Astrocyte of the spinal cord (primary cell): ENCODE data around the gene CEP152.

ENCODE experiments used
- DNase-seq: peaks from one replicate; pipeline ENCODE4 v3.0.0; 2011; ENCODE audit warnings: low read depth, low spot score
- H3K4me3 ChIP-seq: 2 replicates; pipeline ENCODE4 v1.5.1; 2011; ENCODE audit warnings: low read depth, mild to moderate bottlenecking, low read length, moderate library complexity
- in situ Hi-C: cut with HindIII; loops from 2 replicates; pipeline ENCODE4 v1.10.0; 2017; ENCODE audit warnings: low sequenced_read_pairs
- TF ChIP-seq, protein P1 (sequence below): IDR thresholded peaks from 2 replicates; pipeline ENCODE4 v1.5.1; 2012; ENCODE audit warnings: low read depth, mild to moderate bottlenecking, low read length, inconsistent platforms

CEP152 gene

DNA sequence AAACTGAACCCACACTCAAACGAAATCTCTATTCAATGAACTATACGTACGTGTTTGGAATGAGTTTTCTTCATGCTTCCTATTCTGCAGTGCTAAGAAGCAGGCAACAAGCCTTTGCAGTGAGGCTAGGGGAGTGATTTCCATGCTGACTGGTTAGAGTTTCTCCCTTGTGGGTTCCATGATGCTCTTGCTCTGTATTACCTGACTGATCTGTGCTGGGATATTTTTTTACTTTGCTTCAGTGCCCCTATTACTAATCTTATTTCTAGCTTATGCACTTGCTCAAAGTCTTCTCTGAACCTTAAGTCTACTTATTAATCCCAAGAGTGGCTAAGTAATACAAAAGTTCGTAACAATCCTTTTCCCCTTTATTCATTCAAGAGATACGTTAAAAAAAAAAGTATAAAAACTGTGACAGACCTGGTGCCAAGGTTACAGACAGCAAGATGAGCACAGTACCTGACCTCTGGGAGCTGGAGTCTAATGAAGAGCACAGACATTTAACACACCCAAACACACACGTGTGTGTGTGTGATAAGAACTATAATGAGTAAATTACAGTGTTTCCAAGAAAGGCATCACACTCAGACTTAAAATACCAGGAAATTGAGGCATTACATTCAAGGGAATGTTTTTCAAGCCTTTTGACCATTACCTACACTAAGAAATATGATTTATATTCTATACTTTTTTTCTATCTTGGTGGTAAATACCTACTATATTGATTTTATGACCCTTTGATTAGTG is 114.9 kb downstream of the CEP152 start:
- no peak overlapping the region for H3K4me3 ChIP-seq
- in situ Hi-C loops, result no loop called here
- TF ChIP-seq, protein P1, sequence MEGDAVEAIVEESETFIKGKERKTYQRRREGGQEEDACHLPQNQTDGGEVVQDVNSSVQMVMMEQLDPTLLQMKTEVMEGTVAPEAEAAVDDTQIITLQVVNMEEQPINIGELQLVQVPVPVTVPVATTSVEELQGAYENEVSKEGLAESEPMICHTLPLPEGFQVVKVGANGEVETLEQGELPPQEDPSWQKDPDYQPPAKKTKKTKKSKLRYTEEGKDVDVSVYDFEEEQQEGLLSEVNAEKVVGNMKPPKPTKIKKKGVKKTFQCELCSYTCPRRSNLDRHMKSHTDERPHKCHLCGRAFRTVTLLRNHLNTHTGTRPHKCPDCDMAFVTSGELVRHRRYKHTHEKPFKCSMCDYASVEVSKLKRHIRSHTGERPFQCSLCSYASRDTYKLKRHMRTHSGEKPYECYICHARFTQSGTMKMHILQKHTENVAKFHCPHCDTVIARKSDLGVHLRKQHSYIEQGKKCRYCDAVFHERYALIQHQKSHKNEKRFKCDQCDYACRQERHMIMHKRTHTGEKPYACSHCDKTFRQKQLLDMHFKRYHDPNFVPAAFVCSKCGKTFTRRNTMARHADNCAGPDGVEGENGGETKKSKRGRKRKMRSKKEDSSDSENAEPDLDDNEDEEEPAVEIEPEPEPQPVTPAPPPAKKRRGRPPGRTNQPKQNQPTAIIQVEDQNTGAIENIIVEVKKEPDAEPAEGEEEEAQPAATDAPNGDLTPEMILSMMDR, result no peak
- DNase-seq, result peak; percentile 47

DNA sequence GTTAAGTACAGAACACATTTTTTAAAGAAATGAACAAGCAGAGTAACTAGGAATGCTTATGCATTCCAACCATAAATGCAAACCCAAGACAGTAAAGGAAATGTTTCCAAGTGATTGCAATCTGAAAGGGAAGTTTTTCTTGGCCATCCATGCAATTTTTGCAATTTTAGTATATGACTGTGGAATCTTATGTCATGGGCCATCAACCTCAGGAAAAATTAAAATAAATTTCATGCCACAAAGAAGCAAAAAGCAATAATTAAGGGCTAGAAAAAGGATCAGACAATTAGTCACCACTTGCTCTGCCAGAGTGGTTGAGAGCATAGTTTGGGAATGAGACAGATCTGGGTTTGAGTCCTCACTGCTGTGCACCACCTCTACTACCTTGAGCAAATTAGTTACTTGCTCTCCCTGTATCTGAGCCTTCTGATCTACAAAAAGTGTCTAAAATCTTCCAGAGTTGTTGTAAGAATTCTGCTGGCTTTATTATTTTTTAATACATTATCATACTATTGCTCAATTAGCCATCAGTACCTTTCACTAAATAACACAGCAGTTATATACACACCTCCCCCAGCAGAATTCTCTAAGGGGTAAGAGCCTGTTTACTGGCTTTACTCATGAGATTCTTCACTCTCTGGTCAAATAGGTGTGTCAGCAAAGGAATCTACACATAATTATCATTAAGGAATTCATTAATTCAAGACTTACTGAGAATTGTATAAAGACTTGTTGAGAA is 115.6 kb downstream of the CEP152 start:
- TF ChIP-seq, protein P1, result no peak
- H3K4me3 ChIP-seq, result no peak overlapping the region
- in situ Hi-C loops, result no loop called here
- DNase-seq, result peak; percentile 96

DNA sequence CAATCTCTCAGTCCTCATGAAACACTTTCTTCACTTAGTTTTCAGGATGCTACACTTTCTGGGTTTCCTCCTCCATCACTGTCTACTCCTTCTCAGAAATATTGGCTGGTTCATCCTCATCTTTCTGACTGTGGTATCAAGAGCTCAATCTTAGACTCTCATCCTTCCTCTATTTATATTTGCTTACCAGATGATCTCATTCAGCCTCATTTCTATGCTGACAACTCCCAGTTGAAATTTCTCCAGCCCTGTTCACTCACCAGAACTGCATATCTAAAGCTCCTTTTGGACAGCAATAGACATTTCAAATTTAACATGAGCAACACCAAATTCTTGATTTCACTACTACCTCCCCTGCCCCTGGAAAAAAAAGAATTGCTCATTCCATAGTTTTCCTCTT is 117.4 kb downstream of the CEP152 start:
- in situ Hi-C loops, result no loop called here
- DNase-seq, result peak; percentile 55
- TF ChIP-seq, protein P1, result no peak
- no peak overlapping the region for H3K4me3 ChIP-seq

DNA sequence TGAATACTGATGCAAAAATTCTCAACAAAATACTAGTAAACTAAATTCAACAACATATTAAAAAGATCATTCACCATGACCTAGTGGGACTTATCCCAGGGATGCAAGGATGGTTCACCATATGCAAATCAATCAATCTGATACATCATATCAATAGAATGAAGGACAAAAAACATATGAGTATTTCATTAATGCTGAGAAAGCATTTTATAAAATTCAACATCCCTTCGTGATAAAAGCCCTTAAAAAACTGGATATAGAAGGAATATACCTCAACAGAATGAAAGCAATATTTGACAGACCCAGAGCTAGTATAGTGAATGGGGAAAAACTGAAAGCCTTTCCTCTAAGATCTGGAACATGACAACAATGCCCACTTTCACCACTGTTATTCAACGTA is 122.4 kb downstream of the CEP152 start:
- H3K4me3 ChIP-seq, result no peak overlapping the region
- no peak for DNase-seq
- in situ Hi-C loops, result no loop called here
- TF ChIP-seq, protein P1, result no peak
